Measurements from ENCODE around the gene BAG3.

BAG3 gene

DNA sequence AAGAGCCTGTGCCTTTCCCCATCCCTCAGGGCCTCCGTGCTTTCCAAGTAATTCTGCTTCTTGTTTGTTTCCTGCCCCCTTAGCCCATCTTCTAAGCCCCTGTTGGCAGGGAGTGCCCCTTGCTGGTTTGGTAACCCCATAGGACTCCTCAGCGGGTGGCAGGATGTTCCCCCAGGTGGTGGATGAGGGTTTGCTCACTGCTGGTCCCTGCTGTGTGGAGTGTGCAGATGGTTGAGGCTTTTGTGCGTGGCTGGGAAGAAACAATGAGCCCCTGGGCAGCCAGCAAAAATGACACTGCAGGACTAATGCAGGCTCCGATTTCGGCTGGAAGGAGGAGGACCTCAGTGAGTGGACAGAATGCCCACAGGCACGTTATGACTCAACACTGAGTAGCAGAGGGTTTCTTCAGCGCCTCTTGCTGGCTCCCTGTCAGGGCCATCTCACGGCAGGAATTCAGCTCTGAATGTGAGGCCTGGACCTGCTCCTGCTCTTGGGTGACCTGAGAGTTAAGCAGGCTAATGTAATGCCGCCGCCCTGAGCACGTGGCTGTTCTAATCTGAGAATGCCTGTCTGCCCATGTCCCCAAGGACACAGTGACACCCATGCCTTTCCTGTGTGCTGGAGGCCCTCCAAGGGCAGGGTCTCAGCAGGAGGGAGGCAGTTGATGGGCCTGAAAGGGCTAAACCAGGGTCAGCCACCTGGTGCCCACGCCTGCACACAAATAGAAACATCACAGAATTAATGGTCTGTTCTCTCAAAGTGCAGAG lies 16.6 kb downstream of the BAG3 start:
- DNase-seq = peak; percentile 19 to 68

DNA sequence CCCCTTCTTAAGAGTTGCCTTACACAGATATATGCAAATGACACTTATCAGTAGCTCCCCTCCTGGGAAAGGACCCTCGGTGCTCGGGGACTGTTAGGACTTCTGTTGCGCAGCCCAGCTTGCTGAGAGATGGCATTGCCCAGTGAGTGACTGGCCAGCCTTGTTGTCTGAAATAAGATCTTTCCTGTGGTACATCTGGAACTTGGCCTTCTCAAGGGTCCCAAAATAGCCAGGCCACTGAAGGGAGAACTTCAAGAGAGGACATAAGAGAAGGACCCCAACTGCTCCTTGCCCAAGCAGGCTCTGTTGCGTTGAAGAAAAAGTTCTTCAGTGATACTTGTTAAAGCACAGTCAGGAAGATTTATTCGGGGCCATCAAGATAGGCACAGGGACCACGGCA lies 17.3 kb downstream of the BAG3 start:
- no peak for DNase-seq

DNA sequence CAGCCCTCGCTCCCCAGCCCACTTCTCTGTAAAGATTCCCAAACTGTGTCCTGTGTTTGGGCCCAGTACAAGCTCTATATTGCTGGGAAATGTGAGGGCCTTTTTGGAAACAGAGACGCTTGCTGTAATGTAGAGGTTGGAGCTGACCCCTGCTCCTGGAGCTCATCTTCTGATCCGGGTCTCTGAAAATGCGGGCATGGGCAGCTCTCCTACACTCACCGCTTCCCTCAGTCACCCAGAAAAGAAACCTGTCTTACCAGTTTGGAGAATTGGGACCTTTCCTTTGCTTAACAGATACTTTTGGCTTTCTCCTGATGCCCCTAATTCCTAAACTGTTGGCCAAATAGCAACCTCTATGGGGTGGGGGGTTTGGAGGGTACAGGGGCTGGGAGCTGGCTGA lies 18.2 kb downstream of the BAG3 start:
- no peak for DNase-seq

- peak in 1 of 2 experiments; percentile 41 for DNase-seq
These were observed 18.9 kb downstream of the BAG3 start for GRCh38 chr10:119669975-119670640.

DNA sequence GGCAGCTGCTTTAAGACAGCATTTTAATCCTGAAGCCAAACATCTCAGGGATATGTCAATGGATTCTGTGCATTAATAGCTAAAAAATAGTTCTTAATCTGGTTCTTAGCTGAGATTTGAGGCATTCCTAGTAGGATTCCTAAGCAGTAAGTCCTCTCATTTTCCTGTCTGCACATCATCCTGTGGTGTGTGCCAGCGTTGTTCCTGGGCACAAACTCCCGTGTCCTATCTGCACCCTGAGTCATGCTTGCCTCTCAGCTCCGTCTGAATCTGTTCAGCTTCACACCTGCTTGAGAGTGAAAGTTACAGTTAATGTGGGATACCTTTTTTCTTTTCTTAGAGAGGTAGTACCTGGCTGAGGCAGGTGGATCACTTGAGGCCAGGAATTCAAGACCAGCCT lies 19.5 kb downstream of the BAG3 start:
- DNase-seq = no peak

DNA sequence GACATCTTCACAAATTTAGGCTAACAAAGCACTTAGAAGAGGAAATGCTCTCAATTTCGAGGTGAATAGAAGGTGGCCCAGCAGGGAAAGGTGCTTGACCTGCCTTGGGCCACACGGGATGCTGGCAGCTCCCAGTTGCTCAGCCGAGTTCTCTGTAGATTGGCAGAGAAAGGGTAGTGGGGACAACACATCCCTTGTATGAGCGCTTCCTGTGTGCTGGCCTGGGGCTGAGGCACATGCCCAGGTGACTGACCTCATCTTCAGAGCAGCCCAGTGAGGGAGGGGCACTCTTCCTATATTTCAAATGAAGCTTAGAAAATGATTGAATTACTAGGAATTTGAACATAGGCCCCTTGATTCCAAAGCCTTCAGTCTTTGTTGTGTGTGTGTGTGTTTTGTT lies 20.2 kb downstream of the BAG3 start:
- DNase-seq = no peak

GRCh38 chr10:119672291-119672690 lies 21.1 kb downstream of the BAG3 start:
- DNase-seq = no peak

GRCh38 chr10:119673271-119673670 lies 22.1 kb downstream of the BAG3 start:
- no peak for DNase-seq

DNA sequence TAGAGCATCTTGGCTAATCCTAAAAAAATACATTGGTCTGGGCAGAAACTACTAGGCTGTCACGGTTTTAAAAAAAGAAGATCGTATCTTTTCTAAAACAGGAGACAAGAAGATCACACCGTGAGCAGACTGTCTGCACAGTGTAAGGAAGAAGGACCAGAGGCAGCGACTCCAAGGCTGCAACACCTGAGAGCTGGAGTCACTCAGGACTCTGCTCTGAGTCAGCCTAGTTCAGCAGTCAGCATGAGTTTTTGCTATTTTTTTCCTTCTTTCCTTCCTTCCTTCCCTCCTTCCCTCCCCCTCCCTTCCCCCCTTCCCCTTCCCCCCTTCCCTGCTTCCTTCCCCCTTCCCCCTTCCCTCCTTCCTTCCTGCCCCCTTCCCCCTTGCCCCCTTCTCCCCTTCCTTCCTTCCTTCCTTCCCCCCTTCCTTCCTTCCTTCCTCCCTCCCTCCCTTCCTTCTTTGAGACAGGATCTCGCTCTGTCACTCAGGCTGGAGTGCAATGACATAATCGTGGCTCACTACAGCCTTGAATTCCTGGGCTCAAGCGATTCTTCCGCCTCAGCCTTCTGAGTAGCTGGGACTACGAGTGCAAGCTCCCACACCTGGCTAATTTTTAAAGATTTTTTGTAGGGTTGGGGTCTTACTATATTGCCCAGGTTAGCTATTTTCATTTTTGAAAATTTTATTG lies 24.4 kb downstream of the BAG3 start:
- DNase-seq = no peak

DNA sequence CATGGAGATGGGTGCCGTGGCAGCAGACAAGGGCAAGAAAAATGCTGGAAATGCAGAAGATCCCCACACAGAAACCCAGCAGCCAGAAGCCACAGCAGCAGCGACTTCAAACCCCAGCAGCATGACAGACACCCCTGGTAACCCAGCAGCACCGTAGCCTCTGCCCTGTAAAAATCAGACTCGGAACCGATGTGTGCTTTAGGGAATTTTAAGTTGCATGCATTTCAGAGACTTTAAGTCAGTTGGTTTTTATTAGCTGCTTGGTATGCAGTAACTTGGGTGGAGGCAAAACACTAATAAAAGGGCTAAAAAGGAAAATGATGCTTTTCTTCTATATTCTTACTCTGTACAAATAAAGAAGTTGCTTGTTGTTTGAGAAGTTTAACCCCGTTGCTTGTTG lies 25.9 kb downstream of the BAG3 start:
- no peak for DNase-seq

DNA sequence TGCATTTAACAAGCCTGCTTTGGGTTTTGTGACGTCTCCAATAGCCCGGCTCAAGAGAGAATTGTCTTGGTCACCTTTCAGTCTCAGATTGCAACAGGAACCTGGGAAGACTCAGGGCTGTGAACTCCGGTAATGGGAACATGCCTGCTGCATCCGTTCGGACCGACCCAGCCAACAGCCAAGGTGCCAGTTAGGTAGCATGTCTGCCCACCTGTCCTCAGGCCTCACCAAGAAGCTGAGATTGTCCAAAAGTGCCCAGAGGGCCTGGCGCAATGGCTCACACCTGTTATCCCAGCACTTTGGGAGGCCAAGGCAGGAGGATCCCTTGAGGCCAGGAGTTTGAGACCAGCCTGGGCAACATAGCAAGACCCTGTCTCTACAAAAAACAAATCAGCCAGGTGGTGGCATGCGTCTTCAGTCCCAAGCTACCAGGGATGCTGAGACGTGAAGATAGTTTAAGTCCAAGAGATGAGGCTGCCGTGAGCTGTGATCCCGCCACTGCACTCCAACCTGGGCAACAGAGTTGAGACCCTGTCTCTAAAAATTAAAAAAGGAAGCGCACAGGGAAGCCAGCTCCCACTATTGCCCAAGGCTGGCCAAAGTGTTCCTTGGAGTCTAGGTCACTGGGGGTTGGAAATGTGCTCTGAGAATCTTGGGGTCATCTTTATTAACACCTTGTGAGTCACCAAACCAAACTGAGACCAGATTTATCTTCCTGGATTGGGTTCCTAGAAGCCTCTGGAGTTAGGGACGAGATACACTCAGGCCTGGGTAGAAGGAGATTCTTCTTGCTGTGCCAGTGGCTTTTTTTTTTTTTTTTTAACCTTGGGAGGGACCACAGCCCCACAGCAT lies 26.9 kb downstream of the BAG3 start:
- no peak for DNase-seq

- DNase-seq = no peak
These were observed 28.3 kb downstream of the BAG3 start for GRCh38 chr10:119679480-119679829.

DNA sequence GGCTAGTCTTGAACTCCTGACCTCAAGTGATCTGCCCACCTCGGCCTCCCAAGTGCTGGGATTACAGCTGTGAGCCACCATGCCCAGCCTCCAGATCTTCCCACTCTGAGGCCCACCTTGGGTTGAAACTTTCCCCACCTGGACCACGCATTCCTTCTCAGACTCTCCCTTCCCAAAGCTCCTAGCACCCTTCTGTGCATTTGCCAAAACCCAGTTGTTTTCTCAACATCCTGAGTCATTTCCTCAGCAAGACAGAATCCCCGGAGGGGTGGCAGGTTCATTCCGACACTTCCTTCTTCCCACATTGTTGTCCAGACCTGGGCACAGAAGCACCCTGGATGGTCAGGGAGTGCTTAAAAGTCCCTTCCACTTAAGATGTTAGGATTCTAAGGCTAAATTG lies 28.9 kb downstream of the BAG3 start:
- no peak for DNase-seq

DNA sequence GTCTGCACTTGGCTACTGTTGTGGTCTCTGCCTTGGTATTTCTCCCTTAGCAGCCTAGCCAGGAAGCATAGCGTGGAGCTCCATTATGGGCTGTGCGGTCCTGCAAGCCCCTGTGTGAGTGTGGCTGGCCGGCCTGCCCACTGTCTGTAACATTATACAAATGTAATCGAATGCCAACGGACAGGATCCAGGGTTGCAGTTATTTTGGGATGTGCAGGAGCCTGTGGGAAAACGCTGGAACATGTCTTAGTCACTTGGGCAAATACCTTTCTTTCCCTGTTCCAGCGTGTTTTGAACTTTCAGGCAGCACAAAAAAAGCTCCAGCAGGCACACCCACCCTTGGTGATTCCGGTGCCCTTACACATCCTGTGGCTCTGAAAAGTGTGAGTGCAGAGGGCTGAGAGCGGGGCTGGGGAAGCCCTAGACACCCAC lies 29.5 kb downstream of the BAG3 start:
- DNase-seq = no peak

GRCh38 chr10:119686465-119687191 lies 35.4 kb downstream of the BAG3 start:
- DNase-seq = peak in 1 of 2 experiments; percentile 42

- no peak for DNase-seq
These were observed 36.2 kb downstream of the BAG3 start for GRCh38 chr10:119687192-119688032.

GRCh38 chr10:119688033-119688508 lies 36.9 kb downstream of the BAG3 start:
- DNase-seq = peak in 1 of 2 experiments; percentile 14

DNA sequence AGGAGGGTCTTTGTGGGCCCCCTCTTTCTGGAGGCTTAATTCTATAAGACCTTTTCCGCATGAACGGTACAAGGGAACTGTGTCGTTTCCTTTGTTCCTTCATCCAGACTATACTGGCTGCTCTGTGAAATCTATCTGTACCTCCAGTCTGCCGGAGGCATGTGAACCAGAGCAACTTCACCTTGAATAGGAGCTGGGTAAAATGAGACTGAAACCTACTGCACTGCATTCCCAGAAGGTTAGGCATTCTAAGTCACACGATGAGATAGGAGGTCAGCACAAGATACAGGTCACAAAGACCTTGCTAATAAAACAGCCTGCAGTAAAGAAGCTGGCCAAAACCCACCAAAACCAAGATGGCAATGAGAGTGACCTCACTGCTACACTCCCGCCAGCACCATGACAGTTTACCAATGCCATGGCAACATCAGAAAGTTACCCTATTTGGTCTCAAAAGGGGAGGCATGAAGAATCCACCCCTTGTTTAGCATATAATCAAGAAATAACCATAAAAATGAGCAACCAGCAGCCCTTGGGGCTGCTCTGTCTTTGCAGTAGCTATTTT lies 37.9 kb downstream of the BAG3 start:
- no peak for DNase-seq

DNA sequence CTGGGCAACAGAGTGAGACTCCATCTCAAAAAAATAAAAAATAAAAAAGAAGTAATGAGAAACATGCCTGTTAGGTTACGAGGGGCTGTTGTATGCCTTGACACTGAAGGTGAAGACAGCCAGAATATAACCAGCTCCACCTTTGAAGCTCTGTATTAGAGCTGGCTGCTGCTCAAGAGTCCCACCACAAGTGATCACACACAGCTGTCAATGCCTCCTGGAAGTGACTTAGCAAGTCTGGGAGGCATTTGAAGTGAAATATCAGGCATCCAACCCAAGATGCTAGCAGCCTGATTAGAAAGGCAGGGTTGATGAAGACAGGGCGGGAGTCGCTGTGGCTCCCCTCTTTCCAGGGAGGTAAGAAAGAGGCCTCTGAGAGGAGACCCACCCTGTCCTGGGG lies 40.5 kb downstream of the BAG3 start:
- peak in 1 of 2 experiments; percentile 2 for DNase-seq

DNA sequence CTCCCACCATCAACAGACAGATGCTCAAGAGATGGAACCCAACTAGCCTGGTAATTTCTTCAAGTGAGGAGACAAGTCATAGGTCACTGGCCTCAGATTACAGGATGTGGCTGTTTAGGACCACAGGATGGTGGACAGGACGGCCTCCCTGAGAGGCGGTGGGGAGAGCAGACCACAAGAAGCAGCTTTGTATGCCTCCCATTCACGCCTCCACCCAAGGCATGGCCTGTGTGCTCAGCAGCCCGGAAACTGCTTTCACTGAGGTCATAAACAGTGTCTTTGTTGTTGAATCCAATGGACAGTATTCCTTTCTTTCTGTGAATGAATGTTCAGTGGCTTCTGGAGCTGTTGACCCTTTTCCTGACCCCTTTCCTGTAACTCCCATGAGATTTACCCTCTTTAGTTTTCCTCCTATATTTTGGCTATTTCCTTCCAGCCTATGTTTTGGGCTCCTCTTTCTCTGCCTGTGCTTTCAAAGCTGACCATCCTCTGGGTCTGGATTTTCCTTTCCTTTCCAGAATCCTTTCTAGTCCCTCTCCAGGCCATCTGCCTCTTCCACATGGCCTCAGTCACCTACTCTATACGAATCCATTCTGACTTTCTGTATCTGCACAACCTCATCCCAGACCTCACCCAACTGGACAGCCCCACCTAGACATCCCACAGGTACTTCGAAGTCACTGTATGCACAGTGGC lies 42.2 kb downstream of the BAG3 start:
- no peak for DNase-seq
